ENCODE results near the gene PRRX2.
"Not testable (repeated sequence)": the region's sequence is repeated elsewhere in the genome, so short reads cannot be mapped to it uniquely, and the experiment has no call there.

PRRX2 gene

DNA sequence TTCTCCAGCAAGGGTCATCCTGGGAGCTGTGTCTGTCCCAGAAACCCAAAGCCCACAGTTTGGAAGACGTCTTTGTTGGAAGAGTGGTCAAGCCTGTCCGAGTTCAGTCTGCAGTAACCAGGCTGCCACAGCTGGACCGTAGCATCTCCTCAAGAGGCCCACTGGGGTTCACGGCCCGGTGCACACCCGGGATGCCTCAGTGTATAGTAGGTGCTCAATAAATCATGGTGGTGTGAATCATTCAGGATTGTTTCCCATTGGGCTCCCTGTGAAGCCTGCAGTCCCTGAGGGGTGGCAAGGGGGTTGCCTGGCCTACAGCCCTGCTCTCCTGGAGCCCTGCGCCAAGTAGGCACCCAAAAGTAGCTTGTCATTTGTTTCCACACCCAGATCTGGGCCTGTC, 10.3 kb upstream of the PRRX2 start:
- Mint-ChIP-seq H3K9me3 (no peaks in the 10 kb centered on the region), H3K27me3 (ENCODE audit: low read depth) (no peaks in the 10 kb centered on the region), H3K4me1 (ENCODE audit: low read depth) (peaks cover 1% of the 10 kb centered on the region), H3K27ac (no peak overlapping the region), H3K4me3 (no peak overlapping the region), H3K36me3 (ENCODE audit: low read depth) (no peaks in the 10 kb centered on the region)

- no peak overlapping the region for H3K4me3 Mint-ChIP-seq
- H3K9me3 Mint-ChIP-seq: no peaks in the 10 kb centered on the region
- no peaks in the 10 kb centered on the region for H3K4me1 Mint-ChIP-seq (ENCODE audit: low read depth)
- H3K27me3 Mint-ChIP-seq (ENCODE audit: low read depth): no peaks in the 10 kb centered on the region
- H3K36me3 Mint-ChIP-seq (ENCODE audit: low read depth): no peaks in the 10 kb centered on the region
- H3K27ac Mint-ChIP-seq: no peak overlapping the region
Measured at GRCh38 chr9:129655696-129656095, 9.8 kb upstream of the PRRX2 start.

GRCh38 chr9:129656795-129657390, 8.6 kb upstream of the PRRX2 start:
- H3K9me3 Mint-ChIP-seq: no peaks in the 10 kb centered on the region
- H3K27ac Mint-ChIP-seq: no peak overlapping the region
- no peak overlapping the region for H3K4me3 Mint-ChIP-seq
- H3K4me1 Mint-ChIP-seq (ENCODE audit: low read depth): no peaks in the 10 kb centered on the region
- no peaks in the 10 kb centered on the region for H3K36me3 Mint-ChIP-seq (ENCODE audit: low read depth)
- H3K27me3 Mint-ChIP-seq (ENCODE audit: low read depth): peaks cover 8% of the 10 kb centered on the region

- Mint-ChIP-seq H3K36me3 (ENCODE audit: low read depth) (no peaks in the 10 kb centered on the region), H3K4me3 (no peak overlapping the region), H3K27ac (no peak overlapping the region), H3K4me1 (ENCODE audit: low read depth) (peaks cover 4% of the 10 kb centered on the region), H3K9me3 (no peaks in the 10 kb centered on the region), H3K27me3 (ENCODE audit: low read depth) (peaks cover 27% of the 10 kb centered on the region)
Measured at GRCh38 chr9:129661029-129661428, 4.4 kb upstream of the PRRX2 start.

DNA sequence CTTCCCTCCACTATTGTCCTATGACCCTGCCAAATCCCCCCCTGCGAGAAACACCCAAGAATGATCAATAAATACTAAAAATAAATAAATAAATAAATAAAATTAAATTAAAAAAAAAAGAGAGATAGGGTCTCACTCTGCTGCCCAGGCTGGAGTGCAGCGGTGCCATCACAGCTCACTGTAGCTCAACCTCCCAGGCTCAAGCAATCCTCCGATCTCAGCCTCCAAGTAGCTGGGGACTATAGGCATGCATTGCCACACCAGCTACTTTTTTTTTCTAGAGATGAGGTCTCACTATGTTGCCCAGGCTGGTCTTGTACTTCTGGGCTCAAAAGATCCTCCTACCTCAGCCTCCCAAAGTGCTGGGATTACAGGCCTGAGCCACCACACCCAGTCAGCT, 3.2 kb upstream of the PRRX2 start:
- not testable (repeated sequence) for H3K9me3 Mint-ChIP-seq; H3K4me1 Mint-ChIP-seq (ENCODE audit: low read depth); H3K4me3 Mint-ChIP-seq; H3K27ac Mint-ChIP-seq; H3K36me3 Mint-ChIP-seq (ENCODE audit: low read depth)
- H3K27me3 Mint-ChIP-seq (ENCODE audit: low read depth): peaks cover 29% of the 10 kb centered on the region

- H3K36me3 Mint-ChIP-seq (ENCODE audit: low read depth): no peaks in the 10 kb centered on the region
- H3K27ac Mint-ChIP-seq: no peak overlapping the region
- H3K27me3 Mint-ChIP-seq (ENCODE audit: low read depth): peaks cover 34% of the 10 kb centered on the region
- peaks cover 4% of the 10 kb centered on the region for H3K4me1 Mint-ChIP-seq (ENCODE audit: low read depth)
- peak overlapping the region; percentile 86 for H3K4me3 Mint-ChIP-seq
- no peaks in the 10 kb centered on the region for H3K9me3 Mint-ChIP-seq
Measured at GRCh38 chr9:129664746-129665388, 580 bp upstream of the PRRX2 start.

DNA sequence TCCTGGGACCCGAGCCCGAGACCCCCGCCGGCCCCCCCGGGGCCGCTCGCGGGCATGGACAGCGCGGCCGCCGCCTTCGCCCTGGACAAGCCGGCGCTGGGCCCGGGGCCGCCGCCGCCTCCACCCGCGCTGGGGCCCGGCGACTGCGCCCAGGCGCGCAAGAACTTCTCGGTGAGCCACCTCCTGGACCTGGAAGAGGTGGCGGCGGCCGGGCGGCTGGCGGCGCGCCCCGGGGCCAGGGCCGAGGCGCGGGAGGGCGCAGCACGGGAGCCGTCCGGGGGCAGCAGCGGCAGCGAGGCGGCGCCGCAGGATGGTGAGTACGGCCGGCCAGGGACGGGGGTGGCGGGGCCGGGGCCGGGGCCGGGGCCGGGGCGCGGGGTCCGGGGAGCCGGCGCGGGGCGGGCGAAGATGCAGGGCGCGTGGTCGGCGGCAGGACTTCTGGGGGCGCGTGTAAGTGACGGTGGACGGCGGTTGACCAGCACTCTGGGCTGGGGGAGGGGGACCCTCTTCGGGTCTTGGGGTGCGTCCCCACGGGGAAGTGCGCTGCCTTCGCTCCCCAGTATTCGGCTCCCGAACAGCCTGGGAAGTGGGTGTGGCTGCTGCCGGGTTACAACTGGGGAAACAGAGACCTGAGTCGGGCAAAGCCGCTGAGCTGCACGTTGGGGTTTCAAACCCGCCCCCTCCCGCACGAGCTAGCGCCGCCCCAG, 520 bp downstream of the PRRX2 start:
- Mint-ChIP-seq H3K9me3 (no peaks in the 10 kb centered on the region), H3K27ac (no peak overlapping the region), H3K36me3 (ENCODE audit: low read depth) (no peaks in the 10 kb centered on the region), H3K4me1 (ENCODE audit: low read depth) (peaks cover 4% of the 10 kb centered on the region), H3K4me3 (no peak overlapping the region), H3K27me3 (ENCODE audit: low read depth) (peaks cover 31% of the 10 kb centered on the region)

DNA sequence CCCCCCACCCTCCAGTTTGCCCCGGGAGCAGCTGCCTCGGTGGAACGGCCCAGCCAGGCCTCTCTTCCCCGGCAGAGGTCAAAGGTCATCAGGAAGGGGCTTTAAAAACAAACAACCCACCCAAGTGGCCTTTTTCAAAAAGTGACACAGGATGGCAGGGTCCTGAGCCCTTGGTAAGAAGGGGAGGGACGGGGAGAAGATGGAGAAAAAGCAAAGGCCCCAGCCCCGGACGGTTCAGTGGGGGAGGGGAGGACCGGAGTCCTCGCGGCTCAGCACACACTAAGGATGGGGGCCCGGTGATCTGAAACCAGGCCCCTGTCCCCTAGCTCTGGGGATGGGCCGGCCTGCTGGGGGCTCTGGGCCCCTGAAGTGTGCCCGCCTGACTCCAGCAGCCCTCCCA, 1.1 kb downstream of the PRRX2 start:
- no peak overlapping the region for H3K27ac Mint-ChIP-seq
- H3K36me3 Mint-ChIP-seq (ENCODE audit: low read depth): no peaks in the 10 kb centered on the region
- H3K4me3 Mint-ChIP-seq: no peak overlapping the region
- no peaks in the 10 kb centered on the region for H3K9me3 Mint-ChIP-seq
- peaks cover 4% of the 10 kb centered on the region for H3K4me1 Mint-ChIP-seq (ENCODE audit: low read depth)
- peaks cover 27% of the 10 kb centered on the region for H3K27me3 Mint-ChIP-seq (ENCODE audit: low read depth)

- H3K36me3 Mint-ChIP-seq (ENCODE audit: low read depth): no peaks in the 10 kb centered on the region
- no peak overlapping the region for H3K27ac Mint-ChIP-seq
- H3K4me1 Mint-ChIP-seq (ENCODE audit: low read depth): peaks cover 4% of the 10 kb centered on the region
- H3K4me3 Mint-ChIP-seq: no peak overlapping the region
- no peaks in the 10 kb centered on the region for H3K9me3 Mint-ChIP-seq
- peaks cover 21% of the 10 kb centered on the region for H3K27me3 Mint-ChIP-seq (ENCODE audit: low read depth)
Measured at GRCh38 chr9:129667378-129667777, 1.9 kb downstream of the PRRX2 start.

DNA sequence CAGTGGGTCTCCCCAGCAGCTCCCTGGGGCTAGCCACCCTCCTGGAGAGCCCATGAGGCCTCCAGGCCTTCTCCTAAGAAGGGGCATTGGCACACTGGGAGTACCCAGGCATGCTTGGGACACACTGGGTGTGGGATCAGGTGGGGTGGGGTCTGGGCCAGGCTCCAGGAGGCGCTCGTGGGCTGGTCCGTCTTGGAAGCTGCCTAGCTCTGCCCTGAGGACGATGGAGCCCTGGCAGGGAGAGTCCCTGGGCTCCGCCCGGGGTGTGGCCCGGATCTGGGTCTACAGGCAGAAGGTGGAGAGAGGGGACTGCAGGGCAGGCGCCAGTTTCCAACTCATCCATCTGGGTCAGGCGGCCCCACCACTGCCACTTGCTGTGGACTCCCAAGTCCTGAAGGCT, 2.4 kb downstream of the PRRX2 start:
- Mint-ChIP-seq H3K27me3 (ENCODE audit: low read depth) (peaks cover 17% of the 10 kb centered on the region), H3K9me3 (no peaks in the 10 kb centered on the region), H3K4me3 (no peak overlapping the region), H3K27ac (no peak overlapping the region), H3K36me3 (ENCODE audit: low read depth) (no peaks in the 10 kb centered on the region), H3K4me1 (ENCODE audit: low read depth) (peaks cover 4% of the 10 kb centered on the region)

- H3K9me3 Mint-ChIP-seq: no peaks in the 10 kb centered on the region
- H3K27me3 Mint-ChIP-seq (ENCODE audit: low read depth): peaks cover 16% of the 10 kb centered on the region
- H3K27ac Mint-ChIP-seq: no peak overlapping the region
- no peaks in the 10 kb centered on the region for H3K36me3 Mint-ChIP-seq (ENCODE audit: low read depth)
- no peak overlapping the region for H3K4me3 Mint-ChIP-seq
- H3K4me1 Mint-ChIP-seq (ENCODE audit: low read depth): peaks cover 4% of the 10 kb centered on the region
Measured at GRCh38 chr9:129669141-129669718, 3.8 kb downstream of the PRRX2 start.

DNA sequence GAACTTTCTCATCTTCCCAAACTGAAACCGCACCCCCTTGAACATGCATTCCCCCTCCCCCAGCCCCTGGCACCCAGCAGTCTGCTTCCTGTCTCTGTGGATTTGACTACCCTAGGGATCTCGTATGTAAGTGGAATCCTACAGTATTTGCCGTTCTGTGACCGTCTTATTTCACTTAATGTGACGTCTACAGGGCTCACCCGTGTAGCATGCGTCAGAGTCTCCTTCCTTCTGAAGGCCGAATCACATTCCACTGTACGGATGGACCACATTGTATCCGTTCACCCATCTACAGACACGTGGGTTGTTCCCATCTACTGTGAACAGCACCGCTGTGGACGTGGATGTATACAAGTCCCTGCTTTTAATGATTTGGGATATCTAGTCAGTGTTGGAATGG, 4.5 kb downstream of the PRRX2 start:
- Mint-ChIP-seq H3K4me3 (no peak overlapping the region), H3K27me3 (ENCODE audit: low read depth) (peaks cover 9% of the 10 kb centered on the region), H3K4me1 (ENCODE audit: low read depth) (peaks cover under 1% of the 10 kb centered on the region), H3K9me3 (no peaks in the 10 kb centered on the region), H3K36me3 (ENCODE audit: low read depth) (no peaks in the 10 kb centered on the region), H3K27ac (no peak overlapping the region)

- H3K27me3 Mint-ChIP-seq (ENCODE audit: low read depth): peaks cover 7% of the 10 kb centered on the region
- H3K4me1 Mint-ChIP-seq (ENCODE audit: low read depth): no peaks in the 10 kb centered on the region
- no peaks in the 10 kb centered on the region for H3K36me3 Mint-ChIP-seq (ENCODE audit: low read depth)
- H3K4me3 Mint-ChIP-seq: no peak overlapping the region
- no peaks in the 10 kb centered on the region for H3K9me3 Mint-ChIP-seq
- H3K27ac Mint-ChIP-seq: no peak overlapping the region
Measured at GRCh38 chr9:129671065-129671464, 5.6 kb downstream of the PRRX2 start.

GRCh38 chr9:129671519-129671918, 6.1 kb downstream of the PRRX2 start:
- H3K9me3 Mint-ChIP-seq: no peaks in the 10 kb centered on the region
- peaks cover 7% of the 10 kb centered on the region for H3K27me3 Mint-ChIP-seq (ENCODE audit: low read depth)
- no peak overlapping the region for H3K4me3 Mint-ChIP-seq
- H3K4me1 Mint-ChIP-seq (ENCODE audit: low read depth): no peaks in the 10 kb centered on the region
- H3K36me3 Mint-ChIP-seq (ENCODE audit: low read depth): no peaks in the 10 kb centered on the region
- H3K27ac Mint-ChIP-seq: no peak overlapping the region

GRCh38 chr9:129672702-129673101, 7.3 kb downstream of the PRRX2 start:
- no peak overlapping the region for H3K27ac Mint-ChIP-seq
- no peak overlapping the region for H3K4me3 Mint-ChIP-seq
- H3K27me3 Mint-ChIP-seq (ENCODE audit: low read depth): peaks cover 3% of the 10 kb centered on the region
- no peaks in the 10 kb centered on the region for H3K9me3 Mint-ChIP-seq
- H3K36me3 Mint-ChIP-seq (ENCODE audit: low read depth): no peaks in the 10 kb centered on the region
- H3K4me1 Mint-ChIP-seq (ENCODE audit: low read depth): no peaks in the 10 kb centered on the region
